Measurements from ENCODE around the gene IFNL2. TPM values are rescaled to one million over a fixed set of nuclear protein-coding genes. Genes with fewer than 3 reads are reported as not detected.

IFNL2 gene
- total RNA-seq, 4 donors from 2014 or later: not detected

- no peak overlapping the region for H3K4me3 ChIP-seq (ENCODE audit: low read depth, poor library complexity, severe bottlenecking)
- 10 to 33% methylated on average over 21 to 39 of the region's 42 CpGs for WGBS, 2 donors
- TF ChIP-seq, protein P1, sequence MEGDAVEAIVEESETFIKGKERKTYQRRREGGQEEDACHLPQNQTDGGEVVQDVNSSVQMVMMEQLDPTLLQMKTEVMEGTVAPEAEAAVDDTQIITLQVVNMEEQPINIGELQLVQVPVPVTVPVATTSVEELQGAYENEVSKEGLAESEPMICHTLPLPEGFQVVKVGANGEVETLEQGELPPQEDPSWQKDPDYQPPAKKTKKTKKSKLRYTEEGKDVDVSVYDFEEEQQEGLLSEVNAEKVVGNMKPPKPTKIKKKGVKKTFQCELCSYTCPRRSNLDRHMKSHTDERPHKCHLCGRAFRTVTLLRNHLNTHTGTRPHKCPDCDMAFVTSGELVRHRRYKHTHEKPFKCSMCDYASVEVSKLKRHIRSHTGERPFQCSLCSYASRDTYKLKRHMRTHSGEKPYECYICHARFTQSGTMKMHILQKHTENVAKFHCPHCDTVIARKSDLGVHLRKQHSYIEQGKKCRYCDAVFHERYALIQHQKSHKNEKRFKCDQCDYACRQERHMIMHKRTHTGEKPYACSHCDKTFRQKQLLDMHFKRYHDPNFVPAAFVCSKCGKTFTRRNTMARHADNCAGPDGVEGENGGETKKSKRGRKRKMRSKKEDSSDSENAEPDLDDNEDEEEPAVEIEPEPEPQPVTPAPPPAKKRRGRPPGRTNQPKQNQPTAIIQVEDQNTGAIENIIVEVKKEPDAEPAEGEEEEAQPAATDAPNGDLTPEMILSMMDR (IDR thresholded peaks at IDR 0.05): no peak
- TF ChIP-seq POLR2A (IDR thresholded peaks at IDR 0.05): no peak
- intact Hi-C loops (cut with DNase I; ENCODE audit: low total_unique reads): no loop called here
- no peak for DNase-seq (ENCODE audit: low spot score in 2 of 2)
Observed at GRCh38 chr19:39246951-39247669, 21.1 kb upstream of the IFNL2 start.

- no peak overlapping the region for H3K4me3 ChIP-seq (ENCODE audit: low read depth, poor library complexity, severe bottlenecking)
- DNase-seq (ENCODE audit: low spot score in 2 of 2): no peak
- TF ChIP-seq, protein P1 (IDR thresholded peaks at IDR 0.05): no peak
- TF ChIP-seq POLR2A (IDR thresholded peaks at IDR 0.05): no peak
- intact Hi-C loops (cut with DNase I; ENCODE audit: low total_unique reads): no loop called here
- 30 to 31% methylated on average over 8 to 31 of the region's 92 CpGs for WGBS, 2 donors
Observed at GRCh38 chr19:39247701-39248664, 20.2 kb upstream of the IFNL2 start.

- H3K4me3 ChIP-seq (ENCODE audit: low read depth, poor library complexity, severe bottlenecking): no peak within 1 kb of the TSS
- DNase-seq (ENCODE audit: low spot score in 2 of 2): no peak
- TF ChIP-seq, protein P1 (IDR thresholded peaks at IDR 0.05): no peak
- no peak for TF ChIP-seq POLR2A (IDR thresholded peaks at IDR 0.05)
- WGBS, 2 donors: 70 to 74% methylated on average over 9 to 13 of the region's 13 CpGs
- intact Hi-C loops (cut with DNase I; ENCODE audit: low total_unique reads): no loop called here
Observed at GRCh38 chr19:39248806-39249205, 19.4 kb upstream of the IFNL2 start, which contains the start of gene IFNL4. Gene IFNL4, minus strand, starts transcription at chr19:39248856.

- WGBS, 2 donors: 87 to 92% methylated on average over 5 of the region's 5 CpGs
- no peak for DNase-seq (ENCODE audit: low spot score in 2 of 2)
- TF ChIP-seq, protein P1 (IDR thresholded peaks at IDR 0.05): no peak
- no peak for TF ChIP-seq POLR2A (IDR thresholded peaks at IDR 0.05)
- no peak overlapping the region for H3K4me3 ChIP-seq (ENCODE audit: low read depth, poor library complexity, severe bottlenecking)
- intact Hi-C loops (cut with DNase I; ENCODE audit: low total_unique reads): no loop called here
Observed at GRCh38 chr19:39251081-39251480, 17.1 kb upstream of the IFNL2 start.

DNA sequence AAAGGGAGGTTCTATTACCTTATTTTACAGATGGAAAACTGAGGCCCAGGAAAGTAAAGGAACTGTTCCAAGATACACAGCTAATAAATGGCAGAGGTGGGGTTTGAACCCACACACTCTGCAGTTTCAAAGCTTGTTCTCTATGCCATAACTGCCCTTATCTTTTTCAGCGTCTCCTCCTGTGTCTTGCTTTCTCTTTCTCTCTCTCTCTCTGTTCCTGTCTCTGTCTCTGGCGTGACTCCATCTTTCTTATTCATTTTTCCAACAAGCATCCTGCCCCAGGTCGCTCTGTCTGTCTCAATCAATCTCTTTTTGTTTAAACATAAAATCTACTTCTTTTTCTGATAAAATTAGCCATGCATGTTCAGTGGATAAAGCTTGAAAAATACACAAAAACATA lies 16.4 kb upstream of the IFNL2 start:
- TF ChIP-seq POLR2A (IDR thresholded peaks at IDR 0.05): no peak
- TF ChIP-seq, protein P1 (IDR thresholded peaks at IDR 0.05): no peak
- H3K4me3 ChIP-seq (ENCODE audit: low read depth, poor library complexity, severe bottlenecking): no peak overlapping the region
- WGBS, 2 donors: 64 to 74% methylated on average over 3 of the region's 3 CpGs

More for the DNA sequence above, 16.4 kb upstream of the IFNL2 start:
- DNase-seq (ENCODE audit: low spot score in 2 of 2): no peak
- intact Hi-C loops (cut with DNase I; ENCODE audit: low total_unique reads): no loop called here
